KMS-11 (cell line): ENCODE data around the gene GPR132.

ENCODE experiments used
- H2AFZ ChIP-seq: fragments of 200-600 bp; sonication (generic); 2 replicates; pipeline ENCODE4 v1.6.1; 2016; ENCODE audit warnings: antibody characterized with exemption, mixed run types, low read depth
- H3K27ac ChIP-seq: fragments of 200-600 bp; sonication (generic); 2 replicates; pipeline ENCODE4 v1.6.1; 2016; ENCODE audit warnings: mild to moderate bottlenecking, mixed run types
- H3K27me3 ChIP-seq: fragments of 200-600 bp; sonication (generic); 2 replicates; pipeline ENCODE4 v1.6.1; 2017; ENCODE audit warnings: mild to moderate bottlenecking, low read depth, mixed run types, moderate library complexity; ENCODE audit not compliant: insufficient read depth
- H3K36me3 ChIP-seq: fragments of 200-600 bp; sonication (generic); 2 replicates; pipeline ENCODE4 v1.6.1; 2017; ENCODE audit warnings: mild to moderate bottlenecking, mixed run types; ENCODE audit not compliant: insufficient read depth
- H3K4me1 ChIP-seq: fragments of 200-600 bp; sonication (generic); 2 replicates; pipeline ENCODE4 v1.6.1; 2016; ENCODE audit warnings: mild to moderate bottlenecking, low read depth, mixed run types; ENCODE audit not compliant: poor library complexity, severe bottlenecking
- H3K4me2 ChIP-seq: fragments of 200-600 bp; sonication (generic); 2 replicates; pipeline ENCODE4 v1.7.0; 2016; ENCODE audit warnings: mild to moderate bottlenecking, mixed run types
- H3K4me3 ChIP-seq: fragments of 200-600 bp; sonication (generic); IDR thresholded peaks from 2 replicates; pipeline ENCODE4 v1.6.1; 2017; ENCODE audit warnings: low read depth, low read length, mixed read lengths; ENCODE audit not compliant: insufficient read depth
- H3K79me2 ChIP-seq: fragments of 200-600 bp; sonication (generic); 2 replicates; pipeline ENCODE4 v1.6.1; 2016; ENCODE audit warnings: low read depth, mixed run types; ENCODE audit not compliant: insufficient read depth
- H3K9ac ChIP-seq: fragments of 200-600 bp; sonication (generic); 2 replicates; pipeline ENCODE4 v1.6.1; 2016; ENCODE audit warnings: mild to moderate bottlenecking, mixed run types
- H4K20me1 ChIP-seq: fragments of 200-600 bp; sonication (generic); 2 replicates; pipeline ENCODE4 v1.6.1; 2016; ENCODE audit warnings: mild to moderate bottlenecking, mixed run types; ENCODE audit not compliant: insufficient read depth
- TF ChIP-seq, protein P1 (sequence below): fragments of 200-600 bp; sonication (generic); conservative IDR thresholded peaks from 2 replicates; pipeline ENCODE4 v1.6.1; 2017; ENCODE audit warnings: low read depth, mild to moderate bottlenecking, antibody characterized with exemption, low read length, moderate library complexity, mixed read lengths

Gene GPR132

GRCh38 chr14:105051182-105052109 lies 13.8 kb downstream of the GPR132 start:
- H3K27me3 ChIP-seq, result no peaks in the 10 kb centered on the region
- no peaks in the 10 kb centered on the region for H3K36me3 ChIP-seq
- H3K79me2 ChIP-seq, result no peaks in the 10 kb centered on the region
- no peaks in the 10 kb centered on the region for H3K4me1 ChIP-seq
- no peak overlapping the region for H3K9ac ChIP-seq
- TF ChIP-seq, protein P1, sequence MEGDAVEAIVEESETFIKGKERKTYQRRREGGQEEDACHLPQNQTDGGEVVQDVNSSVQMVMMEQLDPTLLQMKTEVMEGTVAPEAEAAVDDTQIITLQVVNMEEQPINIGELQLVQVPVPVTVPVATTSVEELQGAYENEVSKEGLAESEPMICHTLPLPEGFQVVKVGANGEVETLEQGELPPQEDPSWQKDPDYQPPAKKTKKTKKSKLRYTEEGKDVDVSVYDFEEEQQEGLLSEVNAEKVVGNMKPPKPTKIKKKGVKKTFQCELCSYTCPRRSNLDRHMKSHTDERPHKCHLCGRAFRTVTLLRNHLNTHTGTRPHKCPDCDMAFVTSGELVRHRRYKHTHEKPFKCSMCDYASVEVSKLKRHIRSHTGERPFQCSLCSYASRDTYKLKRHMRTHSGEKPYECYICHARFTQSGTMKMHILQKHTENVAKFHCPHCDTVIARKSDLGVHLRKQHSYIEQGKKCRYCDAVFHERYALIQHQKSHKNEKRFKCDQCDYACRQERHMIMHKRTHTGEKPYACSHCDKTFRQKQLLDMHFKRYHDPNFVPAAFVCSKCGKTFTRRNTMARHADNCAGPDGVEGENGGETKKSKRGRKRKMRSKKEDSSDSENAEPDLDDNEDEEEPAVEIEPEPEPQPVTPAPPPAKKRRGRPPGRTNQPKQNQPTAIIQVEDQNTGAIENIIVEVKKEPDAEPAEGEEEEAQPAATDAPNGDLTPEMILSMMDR, result no peak
- H3K27ac ChIP-seq, result no peak overlapping the region
- H2AFZ ChIP-seq, result no peak overlapping the region
- no peaks in the 10 kb centered on the region for H4K20me1 ChIP-seq
- H3K4me3 ChIP-seq, result no peak overlapping the region
- no peak overlapping the region for H3K4me2 ChIP-seq

- Histone ChIP-seq H3K4me2 (no peak overlapping the region), H3K4me1 (peaks cover 1% of the 10 kb centered on the region), H3K27ac (no peak overlapping the region), H3K79me2 (no peaks in the 10 kb centered on the region), H3K27me3 (no peaks in the 10 kb centered on the region), H3K36me3 (no peaks in the 10 kb centered on the region), H2AFZ (no peak overlapping the region), H3K9ac (no peak overlapping the region), H3K4me3 (no peak overlapping the region), H4K20me1 (no peaks in the 10 kb centered on the region)
- TF ChIP-seq, protein P1, result no peak
Observed at GRCh38 chr14:105050551-105050897, 14.7 kb downstream of the GPR132 start.

DNA sequence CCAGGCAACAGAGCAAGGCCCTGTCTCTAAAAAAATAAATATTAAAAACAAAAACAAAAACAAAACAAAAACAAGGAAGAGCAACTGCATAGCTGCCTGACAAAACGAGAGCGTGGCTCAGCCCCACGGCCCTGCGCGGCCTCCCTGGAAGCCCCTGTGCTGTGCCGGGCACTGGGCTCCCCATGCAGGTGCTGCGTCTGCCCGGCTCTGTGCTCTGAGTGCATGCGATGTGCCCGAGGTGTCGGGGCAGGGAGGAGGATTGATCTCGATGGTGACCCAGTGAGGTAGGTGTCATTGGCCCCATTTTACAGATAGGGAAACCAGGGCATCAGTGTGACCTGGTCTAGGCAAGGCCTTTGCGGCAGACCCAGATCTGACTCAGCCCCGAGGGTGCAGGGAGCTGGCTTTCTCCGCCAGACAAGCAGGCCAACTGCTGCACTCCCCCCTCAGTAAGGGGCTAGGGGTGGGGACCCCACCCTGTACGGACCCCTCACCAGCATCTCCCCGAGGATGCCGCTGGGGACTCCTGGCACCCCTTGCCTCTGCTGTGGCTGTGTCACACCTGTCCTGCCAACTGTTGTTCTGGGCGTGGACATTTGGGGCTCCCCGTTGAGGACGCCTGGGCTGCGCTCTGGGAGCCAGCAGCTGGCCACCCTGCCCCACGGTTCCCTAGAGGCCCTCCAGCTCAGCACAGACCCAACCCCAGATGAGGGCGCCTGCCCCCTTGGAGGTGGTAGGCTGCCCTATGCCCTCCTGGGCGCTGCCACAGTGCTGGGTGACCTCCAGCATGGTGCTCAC lies 15.3 kb downstream of the GPR132 start:
- H3K27me3 ChIP-seq, result no peaks in the 10 kb centered on the region; the same call in 1 of the 2 replicates
- no peak overlapping the region for H3K4me2 ChIP-seq
- H3K9ac ChIP-seq, result no peak overlapping the region
- H3K4me1 ChIP-seq, result peaks cover 4% of the 10 kb centered on the region
- H3K27ac ChIP-seq, result no peak overlapping the region
- H3K79me2 ChIP-seq, result no peaks in the 10 kb centered on the region
- H2AFZ ChIP-seq, result no peak overlapping the region
- no peaks in the 10 kb centered on the region for H3K36me3 ChIP-seq
- H3K4me3 ChIP-seq, result no peak overlapping the region
- TF ChIP-seq, protein P1, result no peak
- H4K20me1 ChIP-seq, result no peaks in the 10 kb centered on the region

DNA sequence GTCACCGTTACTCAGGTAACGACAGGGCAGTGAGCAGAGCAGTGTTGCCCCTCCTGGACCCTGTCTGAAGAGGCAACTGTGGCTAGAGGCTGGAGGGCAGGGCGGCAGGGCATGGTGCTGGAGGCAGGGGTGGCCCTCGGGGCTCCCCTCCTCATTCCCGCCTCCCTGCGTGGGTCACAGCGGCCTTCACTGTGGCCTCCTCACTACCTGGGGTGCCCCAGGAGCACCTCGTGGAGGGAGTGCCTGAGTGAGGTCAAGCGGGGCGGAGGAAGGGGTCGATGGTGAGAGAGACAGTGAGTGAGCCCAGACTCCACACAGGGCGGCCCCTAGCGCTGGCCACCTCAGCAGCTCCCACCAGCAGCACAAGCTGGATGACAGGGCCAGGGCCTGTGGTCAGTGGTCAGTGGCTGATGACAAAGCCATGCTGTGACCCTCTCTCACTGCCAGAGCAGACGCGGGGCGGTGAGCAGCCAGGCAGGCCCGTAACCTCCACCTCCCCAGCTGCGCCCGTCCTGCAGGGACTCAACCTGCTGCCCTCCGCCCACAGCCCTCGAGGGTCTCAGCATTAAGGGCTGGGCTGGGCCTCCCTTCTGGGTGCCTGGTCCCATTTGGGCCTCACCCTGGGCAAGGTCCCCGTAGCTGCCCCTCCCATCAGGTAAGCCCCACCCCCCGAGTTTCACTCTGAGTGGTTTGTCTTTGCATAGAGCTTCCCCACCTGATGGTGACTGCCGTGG lies 17.8 kb downstream of the GPR132 start:
- Histone ChIP-seq H3K4me2 (no peak overlapping the region), H3K27me3 (no peaks in the 10 kb centered on the region; the same call in 1 of the 2 replicates), H3K79me2 (no peaks in the 10 kb centered on the region), H3K27ac (no peak overlapping the region), H2AFZ (no peak overlapping the region), H3K9ac (no peak overlapping the region), H3K36me3 (no peaks in the 10 kb centered on the region), H3K4me3 (no peak overlapping the region), H3K4me1 (peaks cover 4% of the 10 kb centered on the region), H4K20me1 (no peaks in the 10 kb centered on the region)
- TF ChIP-seq, protein P1, result no peak
